Calu3 (cell line): ENCODE results near the gene DAB1. TPM values are rescaled to one million over a fixed set of nuclear protein-coding genes. Genes with fewer than 3 reads are reported as not detected.

ENCODE experiments used
- BruUV-seq: library from RNA; stranded (reverse); fragments of 400-500 nt; replicated peaks from 2 replicates; lab custom pipeline; 2021; lab: Mats Ljungman, UMichigan
- CTCF ChIA-PET: fragments of 300-600 bp; sonication (Branson Sonifier 250); formaldehyde crosslinking; loops from one replicate; lab custom pipeline; 2022; ENCODE audit warnings: antibody characterized with exemption; lab: Charles Lee
- DNase-seq: peaks from one replicate; pipeline ENCODE4 v3.0.0; 2022
- H3K27ac Mint-ChIP-seq: one replicate; pipeline ENCODE4 v1.8.0; 2022; ENCODE audit warnings: mixed read lengths; ENCODE audit not compliant: unreplicated experiment
- H3K27me3 Mint-ChIP-seq: one replicate; pipeline ENCODE4 v1.8.0; 2022; ENCODE audit warnings: mixed read lengths; ENCODE audit not compliant: unreplicated experiment
- H3K36me3 Mint-ChIP-seq: one replicate; pipeline ENCODE4 v1.8.0; 2022; ENCODE audit warnings: mild to moderate bottlenecking, moderate library complexity, mixed read lengths; ENCODE audit not compliant: insufficient read depth, unreplicated experiment
- H3K4me1 Mint-ChIP-seq: one replicate; pipeline ENCODE4 v1.8.0; 2022; ENCODE audit warnings: mild to moderate bottlenecking, low read depth, mixed read lengths; ENCODE audit not compliant: unreplicated experiment
- H3K4me3 Mint-ChIP-seq: one replicate; pipeline ENCODE4 v1.8.0; 2022; ENCODE audit warnings: mild to moderate bottlenecking, low read depth, moderate library complexity, mixed read lengths; ENCODE audit not compliant: unreplicated experiment
- H3K9me3 Mint-ChIP-seq: one replicate; pipeline ENCODE4 v1.8.0; 2022; ENCODE audit warnings: low read depth, mixed read lengths; ENCODE audit not compliant: unreplicated experiment
- CTCF ChIP-seq: fragments of 200-600 bp; IDR thresholded peaks from one replicate; pipeline ENCODE4 v1.8.0; 2022; ENCODE audit warnings: antibody characterized with exemption; ENCODE audit not compliant: unreplicated experiment
- intact Hi-C: fragments of 100-400 bp; cut with micrococcal nuclease; formaldehyde crosslinking; loops from one replicate; pipeline ENCODE4 v1.10.0; 2022; ENCODE audit not compliant: unreplicated experiment
- total RNA-seq: library from RNA; stranded (reverse); gene quantifications from 2 replicates; pipeline ENCODE4 v1.2.3, GENCODE V29; 2022

DAB1 gene
- total RNA-seq, 1 experiment from 2014 or later: not detected

GRCh38 chr1:57325536-57325935 is 98.3 kb downstream of the DAB1 start:
- no peaks in the 10 kb centered on the region for H3K36me3 Mint-ChIP-seq
- H3K4me1 Mint-ChIP-seq: no peaks in the 10 kb centered on the region
- peaks cover 8% of the 10 kb centered on the region for H3K9me3 Mint-ChIP-seq
- BruUV-seq: no TSS peak
- no peak overlapping the region for H3K4me3 Mint-ChIP-seq
- H3K27me3 Mint-ChIP-seq: no peaks in the 10 kb centered on the region
- intact Hi-C loops: no loop called here
- no peak for DNase-seq
- CTCF ChIA-PET: no interaction called here
- TF ChIP-seq CTCF: no peak
- no peak overlapping the region for H3K27ac Mint-ChIP-seq

DNA sequence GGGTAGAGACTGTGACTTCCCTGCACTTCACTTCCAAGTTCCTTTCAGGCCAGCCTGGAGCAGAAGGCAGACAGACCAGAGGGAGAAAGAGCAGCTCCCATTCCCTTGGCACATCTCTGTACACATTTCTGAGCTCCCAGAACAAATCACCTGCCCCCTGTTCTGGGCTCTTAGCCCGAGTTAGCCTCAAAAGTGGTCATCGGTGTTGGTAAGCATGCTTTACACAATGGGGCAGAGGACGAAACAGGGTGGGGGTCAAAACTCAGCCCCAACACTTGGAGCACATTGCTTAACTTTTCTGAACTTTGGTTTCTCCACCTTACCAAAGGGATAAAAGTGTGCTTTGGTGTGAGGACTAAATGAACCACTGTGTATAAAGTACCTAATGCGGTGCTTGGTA is 98.7 kb downstream of the DAB1 start:
- no peak for TF ChIP-seq CTCF
- intact Hi-C loops: no loop called here
- no peak overlapping the region for H3K27ac Mint-ChIP-seq
- DNase-seq: no peak
- H3K9me3 Mint-ChIP-seq: peaks cover 8% of the 10 kb centered on the region
- CTCF ChIA-PET: no interaction called here
- H3K36me3 Mint-ChIP-seq: no peaks in the 10 kb centered on the region
- no TSS peak for BruUV-seq
- no peak overlapping the region for H3K4me3 Mint-ChIP-seq
- no peaks in the 10 kb centered on the region for H3K27me3 Mint-ChIP-seq
- no peaks in the 10 kb centered on the region for H3K4me1 Mint-ChIP-seq

DNA sequence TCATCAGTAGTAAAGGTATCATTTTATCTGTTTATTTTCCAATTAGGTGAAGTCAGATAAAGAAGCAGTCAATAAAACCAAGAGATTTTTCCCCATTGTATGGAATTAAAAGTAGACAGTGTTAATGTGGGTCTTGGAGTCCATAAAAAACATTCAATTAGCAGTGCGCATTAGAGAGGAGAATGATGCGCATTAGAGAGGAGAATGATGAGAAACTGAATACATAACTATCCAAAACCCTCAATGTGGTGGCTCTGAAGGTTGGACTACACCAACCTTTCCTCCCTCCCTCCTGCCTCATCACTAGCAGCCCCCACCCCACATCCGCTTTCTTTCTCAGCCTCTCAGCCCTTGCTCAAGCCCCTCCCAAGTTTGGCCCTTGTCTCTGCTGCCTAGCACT is 99.5 kb downstream of the DAB1 start:
- intact Hi-C loops: no loop called here
- Mint-ChIP-seq H3K4me1 (no peaks in the 10 kb centered on the region), H3K27ac (no peak overlapping the region), H3K4me3 (no peak overlapping the region), H3K27me3 (no peaks in the 10 kb centered on the region), H3K36me3 (no peaks in the 10 kb centered on the region), H3K9me3 (peaks cover 5% of the 10 kb centered on the region)
- no peak for DNase-seq
- CTCF ChIA-PET: no interaction called here
- no TSS peak for BruUV-seq
- TF ChIP-seq CTCF: no peak

GRCh38 chr1:57321776-57322175 is 102.1 kb downstream of the DAB1 start:
- no peak for TF ChIP-seq CTCF
- Mint-ChIP-seq H3K4me1 (no peaks in the 10 kb centered on the region), H3K9me3 (peaks cover 6% of the 10 kb centered on the region), H3K4me3 (no peak overlapping the region), H3K27me3 (no peaks in the 10 kb centered on the region), H3K27ac (no peak overlapping the region), H3K36me3 (no peaks in the 10 kb centered on the region)
- CTCF ChIA-PET: no interaction called here
- BruUV-seq: no TSS peak
- intact Hi-C loops: no loop called here
- DNase-seq: no peak
